Mesothelial cell of epicardium (in vitro differentiated cells): ENCODE data around the gene ATP23. TPM values are rescaled to one million over a fixed set of nuclear protein-coding genes. Genes with fewer than 3 reads are reported as not detected.

Experiments
- DNase-seq, 2 experiments: peaks; one replicate each; pipeline ENCODE4 v3.0.0; 2021; ENCODE audit warnings: low spot score in 2 of 2; ENCODE audit not compliant: unreplicated experiment in 2 of 2
- H3K27ac Mint-ChIP-seq: 2 replicates; pipeline ENCODE4 v1.8.0; 2021; ENCODE audit warnings: mixed read lengths
- H3K27me3 Mint-ChIP-seq: 2 replicates; pipeline ENCODE4 v1.8.0; 2021; ENCODE audit warnings: low read depth, mixed read lengths
- H3K36me3 Mint-ChIP-seq: 2 replicates; pipeline ENCODE4 v1.8.0; 2021; ENCODE audit warnings: mixed read lengths
- H3K4me1 Mint-ChIP-seq: 2 replicates; pipeline ENCODE4 v1.8.0; 2021; ENCODE audit warnings: mixed read lengths
- H3K4me3 Mint-ChIP-seq: 2 replicates; pipeline ENCODE4 v1.8.0; 2021; ENCODE audit warnings: mild to moderate bottlenecking, moderate library complexity, mixed read lengths
- H3K9me3 Mint-ChIP-seq: 2 replicates; pipeline ENCODE4 v1.8.0; 2021; ENCODE audit warnings: mixed read lengths
- CTCF ChIP-seq: fragments of 200-600 bp; sonication (generic); IDR thresholded peaks from one replicate; pipeline ENCODE4 v1.5.0; 2021; ENCODE audit warnings: antibody characterized with exemption; ENCODE audit not compliant: unreplicated experiment
- total RNA-seq: library from RNA; stranded (reverse); gene quantifications from 3 replicates; pipeline ENCODE4 v1.2.1, GENCODE V29; 2021

The ATP23 gene
- total RNA-seq, 1 donor from 2014 or later = 5.5 TPM

- H3K27ac Mint-ChIP-seq = no peak overlapping the region
- no peak for TF ChIP-seq CTCF
- peaks cover 14% of the 10 kb centered on the region for H3K4me1 Mint-ChIP-seq
- H3K27me3 Mint-ChIP-seq = no peaks in the 10 kb centered on the region
- H3K9me3 Mint-ChIP-seq = no peaks in the 10 kb centered on the region
- no peaks in the 10 kb centered on the region for H3K36me3 Mint-ChIP-seq
- no peak for DNase-seq
- H3K4me3 Mint-ChIP-seq = no peak overlapping the region
These were observed 3.1 kb downstream of the ATP23 start for GRCh38 chr12:57944313-57945023.

GRCh38 chr12:57952766-57953165, 11.4 kb downstream of the ATP23 start:
- no peak overlapping the region for H3K27ac Mint-ChIP-seq
- peaks cover 10% of the 10 kb centered on the region for H3K9me3 Mint-ChIP-seq
- no peak for DNase-seq
- H3K36me3 Mint-ChIP-seq = peaks cover 31% of the 10 kb centered on the region
- H3K4me1 Mint-ChIP-seq = no peaks in the 10 kb centered on the region
- H3K4me3 Mint-ChIP-seq = no peak overlapping the region
- H3K27me3 Mint-ChIP-seq = no peaks in the 10 kb centered on the region
- no peak for TF ChIP-seq CTCF

- H3K9me3 Mint-ChIP-seq = peaks cover 28% of the 10 kb centered on the region
- DNase-seq = no peak
- peaks cover 50% of the 10 kb centered on the region for H3K36me3 Mint-ChIP-seq
- no peak for TF ChIP-seq CTCF
- no peak overlapping the region for H3K4me3 Mint-ChIP-seq
- no peaks in the 10 kb centered on the region for H3K4me1 Mint-ChIP-seq
- H3K27ac Mint-ChIP-seq = no peak overlapping the region
- no peaks in the 10 kb centered on the region for H3K27me3 Mint-ChIP-seq
These were observed 13.4 kb downstream of the ATP23 start for GRCh38 chr12:57954768-57955167.

- no peak overlapping the region for H3K4me3 Mint-ChIP-seq
- H3K27ac Mint-ChIP-seq = no peak overlapping the region
- DNase-seq = no peak
- no peak for TF ChIP-seq CTCF
- no peaks in the 10 kb centered on the region for H3K27me3 Mint-ChIP-seq
- H3K36me3 Mint-ChIP-seq = peaks cover 48% of the 10 kb centered on the region
- peaks cover 61% of the 10 kb centered on the region for H3K9me3 Mint-ChIP-seq
- no peaks in the 10 kb centered on the region for H3K4me1 Mint-ChIP-seq
These were observed 16.8 kb downstream of the ATP23 start for GRCh38 chr12:57958061-57958657.

GRCh38 chr12:57964421-57964820, 23.1 kb downstream of the ATP23 start:
- TF ChIP-seq CTCF = no peak
- no peak overlapping the region for H3K27ac Mint-ChIP-seq
- peaks cover 83% of the 10 kb centered on the region for H3K9me3 Mint-ChIP-seq
- peaks cover 11% of the 10 kb centered on the region for H3K36me3 Mint-ChIP-seq
- no peaks in the 10 kb centered on the region for H3K27me3 Mint-ChIP-seq
- H3K4me1 Mint-ChIP-seq = no peaks in the 10 kb centered on the region
- DNase-seq = no peak
- no peak overlapping the region for H3K4me3 Mint-ChIP-seq
